ENCODE data around the gene ZNF514.

- TF ChIP-seq EZH2 (IDR thresholded peaks at IDR 0.05; ENCODE audit: low read length) (no peak), CTCF (optimal IDR thresholded peaks at IDR 0.05 in 1 of 3, IDR thresholded peaks at IDR 0.05 in 1 of 3, conservative IDR thresholded peaks at IDR 0.05 in 1 of 3; ENCODE audit: extremely low read depth in 1 of 3, insufficient read depth in 2 of 3, low read length in 3 of 3) (no peak)
These were observed 22.1 kb upstream of the ZNF514 start for GRCh38 chr2:95181774-95182173.

All from keratinocyte (primary cell).